Ovary (tissue), 9 donors: ENCODE data around the gene TBX1. TPM values are rescaled to one million over a fixed set of nuclear protein-coding genes. Genes with fewer than 3 reads are reported as not detected.

Experiments used
- DNase-seq, 5 donors: peaks; one replicate each; pipeline ENCODE4 v3.0.0-alpha.2; 2019 to 2020
- H3K27ac ChIP-seq, 2 donors: fragments of 200-600 bp; one replicate each; pipeline versions ENCODE4 v1.5.1 to v1.8.0; 2019 to 2022
- H3K27me3 ChIP-seq: fragments of 200-600 bp; one replicate; pipeline ENCODE4 v1.8.0; 2022
- H3K36me3 ChIP-seq: fragments of 200-600 bp; sonication (generic); one replicate; pipeline ENCODE4 v1.5.1; 2019
- H3K4me1 ChIP-seq: one replicate; pipeline ENCODE4 v1.8.1; 2013; ENCODE audit warnings: mild to moderate bottlenecking, moderate library complexity; ENCODE audit not compliant: insufficient read depth
- H3K4me3 ChIP-seq: fragments of 200-600 bp; sonication (generic); one replicate; pipeline ENCODE4 v1.5.1; 2017
- H3K9me3 ChIP-seq, 2 donors: fragments of 200-600 bp in 1 of 2; sonication (generic) in 1 of 2; one replicate each; pipeline versions ENCODE4 v1.5.1 to v1.8.1; 2013 to 2019; ENCODE audit warnings: mild to moderate bottlenecking in 1 of 2, moderate library complexity in 1 of 2
- CTCF ChIP-seq, 3 donors: fragments of 450-650 bp in 2 of 3; fragments of 200-600 bp in 1 of 3; IDR thresholded peaks; one replicate each; pipeline versions ENCODE4 v1.5.1 to v1.8.0; 2016 to 2022; ENCODE audit warnings: antibody characterized with exemption in 3 of 3, mild to moderate bottlenecking in 1 of 3
- EP300 ChIP-seq: sonication (generic); formaldehyde crosslinking; IDR thresholded peaks from one replicate; pipeline ENCODE4 v1.6.1; 2017; ENCODE audit warnings: antibody characterized with exemption
- POLR2A ChIP-seq: fragments of 450-650 bp; IDR thresholded peaks from one replicate; pipeline ENCODE4 v1.6.1; 2017; ENCODE audit warnings: antibody characterized with exemption, mild to moderate bottlenecking, moderate library complexity
- WGBS, 3 donors: extraction: QIAGEN DNeasy Blood & Tissue Kit in 1 of 3; methylation state at CpG; one replicate each; pipeline versions ENCODE4 v1.1.5 to v1.1.7; 2013 to 2017; 5-methylcytosine and 5-hydroxymethylcytosine counted together
- intact Hi-C, 4 donors: fragments of 100-400 bp; cut with DNase I; formaldehyde crosslinking; loops; one replicate each; pipeline versions ENCODE4 v1.11.0 to v1.15.1; 2022 to 2023
- polyA plus RNA-seq, 2 donors: library from polyadenylated mRNA; stranded (reverse); fragments of 200-250 nt in 1 of 2; fragments of 350-450 nt in 1 of 2; fragmentation: Illumina TruSeq in 1 of 2; extraction: RNeasy Lipid Tissue Mini Kit (QIAGEN cat#74804) in 1 of 2; gene quantifications; one replicate each; pipeline ENCODE4 v1.2.3, GENCODE V29; 2013 to 2014
- total RNA-seq, 7 donors: library from RNA; depleted of rRNA in 2 of 7; stranded (reverse); fragments of >200 nt in 2 of 7; fragmentation: NEBNext Ultra II Directional in 3 of 7; extraction: Animal tissue kit (Norgen Biotek cat#: 25700) in 3 of 7; gene quantifications; one replicate each; pipeline versions ENCODE4 v1.1.0 to v1.2.4, GENCODE V29; 2016 to 2023
- donor health status: DM: no; HTN: no; CAD: no; lungs with moderate emphysema.
- donor health status: DM: no; HTN: no; CAD: no.
- donor health status: Bipolar disorder and iron deficiency.
- donor health status: DM: yes; HTN: yes; CAD: no.
- donor health status: DM: no; HTN: no; CAD: no.
- donor health status: DM: yes; HTN: yes; CAD: no.

Gene TBX1
- total and polyA plus RNA-seq, 9 donors = 1.2 to 23.8 (median 2.9) TPM; not detected in 1

- no peak for DNase-seq
- Histone ChIP-seq H3K9me3 (no peaks in the 10 kb centered on the region), H3K4me1 (no peaks in the 10 kb centered on the region), H3K4me3 (no peak overlapping the region), H3K27me3 (no peaks in the 10 kb centered on the region), H3K36me3 (no peaks in the 10 kb centered on the region), H3K27ac (no peak overlapping the region)
- intact Hi-C loops = no loop called here
- WGBS, 3 donors = 71 to 77% (median 73%) methylated on average over 14 to 15 of the region's 15 CpGs
- TF ChIP-seq CTCF (IDR thresholded peaks at IDR 0.05) = no peak
- no peak for TF ChIP-seq POLR2A
- no peak for TF ChIP-seq EP300
Measured at GRCh38 chr22:19748991-19749664, 11.4 kb upstream of the TBX1 start.

GRCh38 chr22:19749876-19750275 lies 10.7 kb upstream of the TBX1 start:
- Histone ChIP-seq H3K27me3 (no peaks in the 10 kb centered on the region), H3K4me3 (no peak overlapping the region), H3K27ac (no peak overlapping the region), H3K4me1 (no peaks in the 10 kb centered on the region), H3K36me3 (no peaks in the 10 kb centered on the region), H3K9me3 (no peaks in the 10 kb centered on the region)
- TF ChIP-seq POLR2A (no peak), CTCF (IDR thresholded peaks at IDR 0.05) (no peak), EP300 (no peak)
- intact Hi-C loops = no loop called here
- 73 to 81% (median 76%) methylated on average over 12 of the region's 12 CpGs for WGBS, 3 donors
- DNase-seq = no peak

- H3K27me3 ChIP-seq = peaks cover 4% of the 10 kb centered on the region
- no peak overlapping the region for H3K27ac ChIP-seq
Measured at GRCh38 chr22:19750507-19751490, 9.8 kb upstream of the TBX1 start.

More at GRCh38 chr22:19750507-19751490, 9.8 kb upstream of the TBX1 start:
- DNase-seq = no peak
- no peak for TF ChIP-seq EP300
- no peak for TF ChIP-seq POLR2A
- TF ChIP-seq CTCF (IDR thresholded peaks at IDR 0.05) = no peak
- Histone ChIP-seq H3K4me3 (no peak overlapping the region), H3K9me3 (no peaks in the 10 kb centered on the region), H3K4me1 (no peaks in the 10 kb centered on the region), H3K36me3 (no peaks in the 10 kb centered on the region)
- intact Hi-C loops = no loop called here
- 51 to 55% (median 53%) methylated on average over 25 to 27 of the region's 27 CpGs for WGBS, 3 donors
